ENCODE results near the gene OST4. TPM values are rescaled to one million over a fixed set of nuclear protein-coding genes. Genes with fewer than 3 reads are reported as not detected.

OST4 gene
- total RNA-seq, 6 donors from 2014 or later: 90.4 to 265 (median 176) TPM

GRCh38 chr2:27072920-27073319, 1.5 kb upstream of the OST4 start:
- no peak overlapping the region for H3K4me3 ChIP-seq
- peaks cover 0 to 17% (median 11%) of the 10 kb centered on the region in 4 donors for H3K36me3 ChIP-seq
- no peaks in the 10 kb centered on the region for H3K9me3 ChIP-seq
- peak overlapping the region in 3 of 4 donors; percentile 92 to 96 (median 94) for H3K27ac ChIP-seq
- peaks cover 43 to 52% (median 47%) of the 10 kb centered on the region in 4 donors for H3K4me1 ChIP-seq
- H3K27me3 ChIP-seq: no peaks in the 10 kb centered on the region
- TF ChIP-seq EP300 (IDR thresholded peaks at IDR 0.05) (no peak), POLR2AphosphoS5 (IDR thresholded peaks at IDR 0.05) (no peak), POLR2A (IDR thresholded peaks at IDR 0.05) (no peak)
- TF ChIP-seq, protein P1, sequence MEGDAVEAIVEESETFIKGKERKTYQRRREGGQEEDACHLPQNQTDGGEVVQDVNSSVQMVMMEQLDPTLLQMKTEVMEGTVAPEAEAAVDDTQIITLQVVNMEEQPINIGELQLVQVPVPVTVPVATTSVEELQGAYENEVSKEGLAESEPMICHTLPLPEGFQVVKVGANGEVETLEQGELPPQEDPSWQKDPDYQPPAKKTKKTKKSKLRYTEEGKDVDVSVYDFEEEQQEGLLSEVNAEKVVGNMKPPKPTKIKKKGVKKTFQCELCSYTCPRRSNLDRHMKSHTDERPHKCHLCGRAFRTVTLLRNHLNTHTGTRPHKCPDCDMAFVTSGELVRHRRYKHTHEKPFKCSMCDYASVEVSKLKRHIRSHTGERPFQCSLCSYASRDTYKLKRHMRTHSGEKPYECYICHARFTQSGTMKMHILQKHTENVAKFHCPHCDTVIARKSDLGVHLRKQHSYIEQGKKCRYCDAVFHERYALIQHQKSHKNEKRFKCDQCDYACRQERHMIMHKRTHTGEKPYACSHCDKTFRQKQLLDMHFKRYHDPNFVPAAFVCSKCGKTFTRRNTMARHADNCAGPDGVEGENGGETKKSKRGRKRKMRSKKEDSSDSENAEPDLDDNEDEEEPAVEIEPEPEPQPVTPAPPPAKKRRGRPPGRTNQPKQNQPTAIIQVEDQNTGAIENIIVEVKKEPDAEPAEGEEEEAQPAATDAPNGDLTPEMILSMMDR (IDR thresholded peaks at IDR 0.05): no peak
- 78 to 81% methylated on average over 5 of the region's 5 CpGs for WGBS, 2 donors
- no peak for ATAC-seq (ENCODE audit: low FRiP score in 2 of 2)
- DNase-seq: no peak

DNA sequence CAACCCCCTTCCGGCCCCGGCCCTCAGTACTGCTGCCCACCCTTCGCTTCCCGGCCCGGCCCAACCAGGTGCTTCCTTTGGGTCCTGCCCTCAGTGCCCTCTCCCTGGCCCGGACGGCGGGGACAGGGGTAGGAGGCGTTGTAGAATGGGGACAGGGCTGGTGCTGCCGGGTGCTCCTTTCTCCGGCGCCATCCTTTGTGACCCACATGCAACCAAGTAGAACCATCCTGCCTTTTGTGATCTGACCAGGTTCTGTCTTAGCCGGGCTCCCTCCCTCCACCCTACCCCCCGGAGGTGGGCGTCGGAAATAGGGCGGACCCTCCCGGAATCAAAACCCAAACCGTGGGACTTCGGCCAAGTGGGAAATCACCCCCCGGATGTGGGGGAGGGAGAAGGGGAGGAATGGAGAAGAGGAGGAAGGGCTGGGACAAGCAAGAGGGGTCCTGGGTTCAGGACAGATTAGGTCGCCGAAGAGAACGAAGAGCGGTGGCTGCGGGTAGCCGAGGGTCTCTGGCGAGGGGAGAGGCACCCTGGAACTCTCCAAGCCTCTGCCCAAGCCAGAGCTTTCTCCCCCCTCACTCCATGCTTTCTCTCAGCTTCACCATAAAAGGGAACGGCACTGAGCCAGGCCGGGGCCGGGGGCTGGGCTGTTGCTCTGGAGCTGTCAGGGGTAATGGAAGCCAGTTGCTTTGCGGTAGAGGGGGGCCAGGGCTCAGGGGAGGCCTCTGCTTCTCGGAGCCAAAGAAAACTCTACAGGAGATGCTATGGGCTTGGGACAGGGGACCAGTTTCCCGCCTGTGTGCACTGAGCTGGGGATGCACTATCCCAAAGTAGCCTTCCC, 756 bp upstream of the OST4 start:
- Histone ChIP-seq H3K4me3 (peak overlapping the region; percentile 70 to 95 (median 86)), H3K27ac (peak overlapping the region; percentile 88 to 96 (median 93)), H3K36me3 (peaks cover 0 to 24% (median 17%) of the 10 kb centered on the region in 4 donors), H3K4me1 (peaks cover 43 to 51% (median 46%) of the 10 kb centered on the region in 4 donors), H3K27me3 (no peaks in the 10 kb centered on the region), H3K9me3 (no peaks in the 10 kb centered on the region)
- peak; percentile 37 to 54 for ATAC-seq (ENCODE audit: low FRiP score in 2 of 2)
- WGBS, 2 donors: 10 to 11% methylated on average over 21 to 26 of the region's 34 CpGs
- peak in 1 of 2 donors; percentile 89 for DNase-seq
- TF ChIP-seq POLR2A (IDR thresholded peaks at IDR 0.05) (no peak), POLR2AphosphoS5 (IDR thresholded peaks at IDR 0.05) (no peak), EP300 (IDR thresholded peaks at IDR 0.05) (no peak)
- TF ChIP-seq, protein P1 (IDR thresholded peaks at IDR 0.05): no peak

- Histone ChIP-seq H3K4me1 (peaks cover 42 to 47% (median 44%) of the 10 kb centered on the region in 4 donors), H3K27me3 (no peaks in the 10 kb centered on the region), H3K27ac (peak overlapping the region; percentile 88 to 96 (median 93)), H3K4me3 (peak overlapping the region; percentile 70 to 100 (median 94)), H3K9me3 (no peaks in the 10 kb centered on the region), H3K36me3 (peaks cover 0 to 32% (median 17%) of the 10 kb centered on the region in 4 donors)
- no peak for DNase-seq
- 3% methylated on average over 4 to 11 of the region's 11 CpGs for WGBS, 2 donors
- peak; percentile 1 to 5 for ATAC-seq (ENCODE audit: low FRiP score in 2 of 2)
- TF ChIP-seq POLR2A (IDR thresholded peaks at IDR 0.05) (no peak), POLR2AphosphoS5 (IDR thresholded peaks at IDR 0.05) (no peak), EP300 (IDR thresholded peaks at IDR 0.05) (no peak)
- TF ChIP-seq, protein P1 (IDR thresholded peaks at IDR 0.05): no peak
Observed at GRCh38 chr2:27070653-27071276, 689 bp downstream of the OST4 start.

- WGBS, 2 donors: 85 to 86% methylated on average over 8 of the region's 8 CpGs
- Histone ChIP-seq H3K27me3 (no peaks in the 10 kb centered on the region), H3K4me3 (peak overlapping the region; percentile 70 to 100 (median 94)), H3K4me1 (peaks cover 37 to 43% (median 39%) of the 10 kb centered on the region in 4 donors), H3K9me3 (no peaks in the 10 kb centered on the region), H3K36me3 (peaks cover 0 to 38% (median 17%) of the 10 kb centered on the region in 4 donors), H3K27ac (peak overlapping the region; percentile 15 to 96 (median 90))
- no peak for TF ChIP-seq POLR2A (IDR thresholded peaks at IDR 0.05)
- no peak for TF ChIP-seq EP300 (IDR thresholded peaks at IDR 0.05)
- TF ChIP-seq POLR2AphosphoS5 (IDR thresholded peaks at IDR 0.05): no peak
- TF ChIP-seq, protein P1 (IDR thresholded peaks at IDR 0.05): no peak
- DNase-seq (no peak), ATAC-seq (ENCODE audit: low FRiP score in 2 of 2) (no peak)
Observed at GRCh38 chr2:27069961-27070618, 1.4 kb downstream of the OST4 start.

Data from upper lobe of left lung (tissue), 6 donors.